Mesenchymal stem cell (in vitro differentiated cells and primary cell): Measurements from ENCODE around the gene ELK4.

Source experiments
- DNase-seq: peaks from one replicate; pipeline ENCODE4 v3.0.0-alpha.2; 2013
- H2AFZ ChIP-seq: one replicate; pipeline ENCODE4 v1.6.1; 2013; ENCODE audit warnings: low read depth, mild to moderate bottlenecking, control low read depth, inconsistent platforms, low read length, moderate library complexity
- H2AK5ac ChIP-seq: 2 replicates; pipeline ENCODE4 v1.6.1; 2013; ENCODE audit warnings: low read length, moderate library complexity, mild to moderate bottlenecking, inconsistent platforms; ENCODE audit not compliant: severe bottlenecking
- H2BK120ac ChIP-seq: one replicate; pipeline ENCODE4 v1.6.1; 2013; ENCODE audit warnings: low read depth, mild to moderate bottlenecking, inconsistent platforms, low read length, moderate library complexity
- H2BK12ac ChIP-seq, 2 experiments: one replicate each; pipeline ENCODE4 v1.6.1; 2013; ENCODE audit warnings: inconsistent platforms in 2 of 2, low read length in 2 of 2, mild to moderate bottlenecking in 2 of 2, moderate library complexity in 2 of 2, control low read depth in 1 of 2
- H2BK15ac ChIP-seq: one replicate; pipeline ENCODE4 v1.6.1; 2013; ENCODE audit warnings: mild to moderate bottlenecking, low read depth, inconsistent platforms; ENCODE audit not compliant: poor library complexity, severe bottlenecking
- H2BK5ac ChIP-seq: 2 replicates; pipeline ENCODE4 v1.6.1; 2013; ENCODE audit warnings: low read depth, mild to moderate bottlenecking, low read length, control low read depth, inconsistent platforms; ENCODE audit not compliant: poor library complexity, severe bottlenecking
- H3K14ac ChIP-seq, 2 experiments: one replicate each; pipeline ENCODE4 v1.6.1; 2013; ENCODE audit warnings: inconsistent platforms in 2 of 2, low read length in 2 of 2, control low read depth in 1 of 2, mild to moderate bottlenecking in 1 of 2, moderate library complexity in 1 of 2
- H3K18ac ChIP-seq, 2 experiments: one replicate each; pipeline ENCODE4 v1.6.1; 2013; ENCODE audit warnings: inconsistent platforms in 2 of 2, low read length in 2 of 2, control low read depth in 1 of 2, low read depth in 1 of 2, mild to moderate bottlenecking in 1 of 2
- H3K23ac ChIP-seq, 2 experiments: one replicate each; pipeline ENCODE4 v1.6.1; 2013; ENCODE audit warnings: inconsistent platforms in 2 of 2, low read length in 2 of 2, mild to moderate bottlenecking in 2 of 2, moderate library complexity in 2 of 2, control low read depth in 1 of 2
- H3K27ac ChIP-seq: 2 replicates; pipeline ENCODE4 v1.5.1; 2013; ENCODE audit warnings: mild to moderate bottlenecking, moderate library complexity, low read length, control low read depth, inconsistent platforms; ENCODE audit not compliant: poor library complexity, severe bottlenecking
- H3K27me3 ChIP-seq, 2 experiments: 2 replicates each; pipeline versions ENCODE4 v1.6.1 to v1.7.0; 2013; ENCODE audit warnings: low read length in 2 of 2, mild to moderate bottlenecking in 2 of 2, moderate library complexity in 2 of 2, control low read depth in 1 of 2, inconsistent platforms in 1 of 2; ENCODE audit not compliant: control insufficient read depth in 1 of 2, insufficient read depth in 1 of 2
- H3K36me3 ChIP-seq, 2 experiments: 2 replicates each; pipeline versions ENCODE4 v1.6.1 to v1.7.0; 2013; ENCODE audit warnings: low read length in 2 of 2, control low read depth in 1 of 2, inconsistent platforms in 1 of 2, low read depth in 1 of 2, mild to moderate bottlenecking in 1 of 2; ENCODE audit not compliant: insufficient read depth in 2 of 2, control insufficient read depth in 1 of 2
- H3K4ac ChIP-seq, 2 experiments: one replicate each; pipeline ENCODE4 v1.6.1; 2013; ENCODE audit warnings: inconsistent platforms in 2 of 2, low read length in 2 of 2, mild to moderate bottlenecking in 2 of 2, moderate library complexity in 2 of 2, control low read depth in 1 of 2, low read depth in 1 of 2
- H3K4me1 ChIP-seq: 2 replicates; pipeline ENCODE4 v1.6.1; 2013; ENCODE audit warnings: low read depth, low read length, control low read depth; ENCODE audit not compliant: control insufficient read depth, insufficient read depth
- H3K4me2 ChIP-seq: 2 replicates; pipeline ENCODE4 v1.6.1; 2013; ENCODE audit warnings: low read length, mild to moderate bottlenecking, inconsistent platforms; ENCODE audit not compliant: poor library complexity, severe bottlenecking
- H3K4me3 ChIP-seq, 2 experiments: 2 replicates each; pipeline versions ENCODE4 v1.5.1 to v1.7.0; 2013; ENCODE audit warnings: low read length in 2 of 2, mild to moderate bottlenecking in 2 of 2, control low read depth in 1 of 2, low read depth in 1 of 2; ENCODE audit not compliant: insufficient read depth in 1 of 2
- H3K79me1 ChIP-seq: replicated peaks from 2 replicates; pipeline ENCODE4 v1.6.1; 2013; ENCODE audit warnings: mild to moderate bottlenecking, control low read depth, low read length, inconsistent platforms; ENCODE audit not compliant: poor library complexity, severe bottlenecking
- H3K9ac ChIP-seq: 2 replicates; pipeline ENCODE4 v1.7.0; 2013; ENCODE audit warnings: mild to moderate bottlenecking, low read length, moderate library complexity
- H3K9me3 ChIP-seq: 2 replicates; pipeline ENCODE4 v1.7.0; 2013; ENCODE audit warnings: mild to moderate bottlenecking, low read length; ENCODE audit not compliant: control insufficient read depth
- H4K8ac ChIP-seq: one replicate; pipeline ENCODE4 v1.6.1; 2013; ENCODE audit warnings: inconsistent platforms, mild to moderate bottlenecking, low read length, moderate library complexity
- H4K91ac ChIP-seq: one replicate; pipeline ENCODE4 v1.6.1; 2013; ENCODE audit warnings: mild to moderate bottlenecking, low read length, inconsistent platforms
- WGBS: methylation state at CpG from one replicate; pipeline ENCODE4 v1.1.7; 2013; ENCODE audit warnings: mixed read lengths; 5-methylcytosine and 5-hydroxymethylcytosine counted together

ELK4 gene

DNA sequence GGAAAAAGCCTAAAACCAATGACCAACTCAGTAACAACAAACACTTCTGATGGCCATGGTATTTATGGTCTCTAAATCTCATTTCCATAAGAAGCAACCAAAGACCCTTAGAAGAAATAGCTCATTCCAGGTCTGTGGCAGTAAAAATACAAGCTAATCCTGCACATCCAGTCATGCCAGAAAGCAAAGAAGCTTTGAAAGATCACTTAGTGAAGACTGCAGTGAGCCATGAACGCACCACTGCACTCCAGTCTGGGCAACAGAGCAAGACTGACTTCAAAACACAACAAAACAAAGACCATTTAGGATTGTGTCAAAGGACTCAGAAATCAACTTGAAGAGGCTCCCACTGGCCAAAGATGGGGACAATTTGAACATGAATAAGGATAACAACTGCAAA lies 18.4 kb upstream of the ELK4 start:
- H3K4ac ChIP-seq, result no peak overlapping the region
- H3K14ac ChIP-seq, result no peak overlapping the region
- H3K27ac ChIP-seq, result no peak overlapping the region
- no peak overlapping the region for H4K8ac ChIP-seq
- 88% methylated on average over 1 of the region's 1 CpG for WGBS
- H2BK120ac ChIP-seq, result no peak overlapping the region
- peaks cover 2% of the 10 kb centered on the region for H3K4me1 ChIP-seq
- no peak overlapping the region for H2BK5ac ChIP-seq
- no peak overlapping the region for H3K23ac ChIP-seq
- no peaks in the 10 kb centered on the region for H3K79me1 ChIP-seq
- no peak overlapping the region for H3K18ac ChIP-seq
- no peaks in the 10 kb centered on the region for H3K27me3 ChIP-seq
- no peaks in the 10 kb centered on the region for H3K9me3 ChIP-seq
- no peak overlapping the region for H3K9ac ChIP-seq
- H2AK5ac ChIP-seq, result no peak overlapping the region
- no peak overlapping the region for H3K4me2 ChIP-seq
- H3K36me3 ChIP-seq, result peaks cover 0 to 8% of the 10 kb centered on the region in 2 experiments
- H2AFZ ChIP-seq, result no peak overlapping the region
- H2BK12ac ChIP-seq, result no peak overlapping the region
- no peak overlapping the region for H2BK15ac ChIP-seq
- DNase-seq, result no peak
- H3K4me3 ChIP-seq, result no peak overlapping the region
- H4K91ac ChIP-seq, result no peak overlapping the region

DNA sequence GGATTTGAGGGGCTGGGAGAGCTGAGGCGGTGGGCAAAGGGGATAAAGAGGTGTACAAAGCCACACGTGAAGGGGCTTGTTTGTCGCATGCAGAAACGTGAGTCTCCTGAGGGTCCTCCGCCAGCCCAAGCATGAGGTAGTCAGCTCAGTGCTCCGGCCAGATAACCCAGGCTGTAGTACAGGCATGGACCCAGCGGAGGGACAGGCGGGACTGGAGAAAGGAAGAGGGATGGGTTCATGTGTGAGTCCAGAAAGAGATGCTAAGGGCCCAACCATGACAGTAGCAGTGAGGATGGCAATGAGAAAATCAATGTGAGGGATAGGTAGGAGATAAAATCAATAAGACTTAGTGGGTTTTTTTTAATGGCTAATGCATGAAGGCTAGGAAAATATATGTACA lies 13.7 kb upstream of the ELK4 start:
- Histone ChIP-seq H3K4me3 (no peak overlapping the region), H2BK15ac (no peak overlapping the region), H3K9ac (no peak overlapping the region), H3K14ac (no peak overlapping the region), H3K36me3 (peaks cover 0 to 8% of the 10 kb centered on the region in 2 experiments), H4K8ac (no peak overlapping the region), H3K27me3 (no peaks in the 10 kb centered on the region), H3K9me3 (no peaks in the 10 kb centered on the region), H3K4me2 (no peak overlapping the region), H3K18ac (no peak overlapping the region), H3K23ac (no peak overlapping the region), H3K4ac (no peak overlapping the region), H2BK5ac (no peak overlapping the region), H2AK5ac (no peak overlapping the region), H3K27ac (no peak overlapping the region), H2BK12ac (no peak overlapping the region), H3K4me1 (peaks cover 2% of the 10 kb centered on the region), H2AFZ (no peak overlapping the region), H4K91ac (no peak overlapping the region), H2BK120ac (no peak overlapping the region), H3K79me1 (no peaks in the 10 kb centered on the region)
- no peak for DNase-seq
- WGBS, result 88% methylated on average over 8 of the region's 8 CpGs

DNA sequence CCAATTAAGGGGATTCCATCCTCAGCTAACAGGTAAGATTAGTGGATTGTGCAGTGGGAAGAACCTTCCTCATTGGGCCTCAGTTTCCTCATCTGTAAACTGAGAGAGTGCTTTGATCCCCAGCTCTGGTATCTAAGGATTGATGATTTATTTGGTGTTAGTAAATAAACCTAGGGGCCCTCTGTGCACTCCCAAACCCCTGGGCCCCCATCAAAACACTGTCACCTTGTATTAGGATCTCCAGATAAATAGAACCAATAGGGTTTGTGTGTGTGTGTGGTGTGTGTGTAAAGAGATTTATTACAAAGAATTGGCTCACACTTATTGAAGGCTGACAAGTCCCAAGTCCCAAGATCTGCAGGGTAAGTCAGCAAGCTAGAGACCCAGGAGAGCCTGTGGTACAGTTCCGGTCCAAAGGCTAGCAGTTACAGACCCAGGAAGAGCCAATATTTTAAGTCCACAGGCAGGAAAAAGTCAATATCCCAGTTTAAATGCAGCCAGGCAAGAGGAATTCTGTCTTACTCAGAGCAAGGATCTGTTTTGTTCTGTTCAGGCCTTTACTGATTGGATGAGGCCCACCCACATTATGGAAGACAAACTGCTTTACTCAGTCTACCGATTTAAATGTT lies 11.0 kb upstream of the ELK4 start:
- Histone ChIP-seq H3K36me3 (peaks cover 0 to 4% of the 10 kb centered on the region in 2 experiments), H3K27ac (no peak overlapping the region), H3K14ac (no peak overlapping the region), H3K4me2 (no peak overlapping the region), H2AK5ac (no peak overlapping the region), H4K91ac (no peak overlapping the region), H3K4ac (no peak overlapping the region), H3K9ac (no peak overlapping the region), H3K4me3 (no peak overlapping the region), H2AFZ (no peak overlapping the region), H2BK5ac (no peak overlapping the region), H4K8ac (no peak overlapping the region), H3K23ac (no peak overlapping the region), H3K79me1 (no peaks in the 10 kb centered on the region), H2BK12ac (no peak overlapping the region), H3K4me1 (no peaks in the 10 kb centered on the region), H3K18ac (no peak overlapping the region), H2BK15ac (no peak overlapping the region), H3K9me3 (no peaks in the 10 kb centered on the region), H3K27me3 (peaks cover 0 to 3% of the 10 kb centered on the region in 2 experiments), H2BK120ac (no peak overlapping the region)
- DNase-seq, result no peak
- WGBS, result 96% methylated on average over 2 of the region's 2 CpGs

DNA sequence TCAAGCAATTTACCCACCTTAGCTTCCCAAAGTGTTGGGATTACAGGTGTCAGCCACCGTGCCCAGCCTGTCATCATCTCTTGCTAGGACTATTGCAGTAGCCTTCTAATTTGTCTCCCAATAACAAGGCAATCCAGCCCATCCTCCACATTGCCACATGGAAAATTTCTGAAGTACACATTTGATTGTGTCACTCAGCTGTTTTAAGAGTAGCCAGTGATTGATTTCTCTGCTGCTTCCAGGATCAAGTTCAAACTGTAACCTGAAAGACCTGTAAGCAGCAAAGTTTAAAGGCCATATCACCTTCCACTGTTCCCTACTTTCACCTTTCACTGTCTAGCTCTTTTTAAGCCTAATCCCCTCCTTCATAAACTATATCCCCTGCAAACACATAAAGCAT lies 7.8 kb upstream of the ELK4 start:
- H3K27ac ChIP-seq, result no peak overlapping the region
- no peaks in the 10 kb centered on the region for H3K79me1 ChIP-seq
- no peak overlapping the region for H2AFZ ChIP-seq
- no peaks in the 10 kb centered on the region for H3K4me1 ChIP-seq
- no peak overlapping the region for H3K4ac ChIP-seq
- H2BK12ac ChIP-seq, result no peak overlapping the region
- H2BK120ac ChIP-seq, result no peak overlapping the region
- H3K36me3 ChIP-seq, result no peaks in the 10 kb centered on the region
- no peak overlapping the region for H3K4me2 ChIP-seq
- H2BK5ac ChIP-seq, result no peak overlapping the region
- H3K4me3 ChIP-seq, result no peak overlapping the region
- peaks cover 0 to 3% of the 10 kb centered on the region in 2 experiments for H3K27me3 ChIP-seq
- 93% methylated on average over 1 of the region's 1 CpG for WGBS
- no peak overlapping the region for H3K23ac ChIP-seq
- H3K14ac ChIP-seq, result no peak overlapping the region
- H2BK15ac ChIP-seq, result no peak overlapping the region
- no peak for DNase-seq
- H4K8ac ChIP-seq, result no peak overlapping the region
- H3K18ac ChIP-seq, result no peak overlapping the region
- no peak overlapping the region for H4K91ac ChIP-seq
- H3K9ac ChIP-seq, result no peak overlapping the region
- no peak overlapping the region for H2AK5ac ChIP-seq
- H3K9me3 ChIP-seq, result no peaks in the 10 kb centered on the region
